Brain microvascular endothelial cell (primary cell): ENCODE measurements around the gene PYGO2.
"Not testable (repeated sequence)": the region's sequence is repeated elsewhere in the genome, so short reads cannot be mapped to it uniquely, and the experiment has no call there.

ENCODE experiments used
- DNase-seq: peaks from one replicate; pipeline ENCODE4 v3.0.0-alpha.2; 2020
- H3K27ac ChIP-seq: fragments of 250-450 bp; sonication (Bioruptor Pico); 2 replicates; pipeline ENCODE4 v1.5.1; 2020; ENCODE audit warnings: mild to moderate bottlenecking, moderate library complexity
- H3K27me3 ChIP-seq: fragments of 250-450 bp; sonication (Bioruptor Pico); replicated peaks from 2 replicates; pipeline ENCODE4 v1.5.1; 2020; ENCODE audit warnings: mild to moderate bottlenecking
- H3K36me3 ChIP-seq: fragments of 250-450 bp; sonication (Bioruptor Pico); replicated peaks from 2 replicates; pipeline ENCODE4 v1.5.1; 2020; ENCODE audit warnings: mild to moderate bottlenecking
- H3K4me3 ChIP-seq: 2 replicates; pipeline ENCODE4 v1.5.1; 2011; ENCODE audit warnings: low read depth, mild to moderate bottlenecking, control low read depth, low read length, moderate library complexity
- in situ Hi-C: cut with HindIII; loops from 2 replicates; pipeline ENCODE4 v1.10.0; 2017; ENCODE audit warnings: low sequenced_read_pairs, low pct_ligation_motif_present
- TF ChIP-seq, protein P1 (sequence below): IDR thresholded peaks from 2 replicates; pipeline ENCODE4 v1.5.1; 2011; ENCODE audit warnings: low read depth, mild to moderate bottlenecking, moderate library complexity, low read length, control low read depth, inconsistent platforms; ENCODE audit errors: missing control alignments

The PYGO2 gene

DNA sequence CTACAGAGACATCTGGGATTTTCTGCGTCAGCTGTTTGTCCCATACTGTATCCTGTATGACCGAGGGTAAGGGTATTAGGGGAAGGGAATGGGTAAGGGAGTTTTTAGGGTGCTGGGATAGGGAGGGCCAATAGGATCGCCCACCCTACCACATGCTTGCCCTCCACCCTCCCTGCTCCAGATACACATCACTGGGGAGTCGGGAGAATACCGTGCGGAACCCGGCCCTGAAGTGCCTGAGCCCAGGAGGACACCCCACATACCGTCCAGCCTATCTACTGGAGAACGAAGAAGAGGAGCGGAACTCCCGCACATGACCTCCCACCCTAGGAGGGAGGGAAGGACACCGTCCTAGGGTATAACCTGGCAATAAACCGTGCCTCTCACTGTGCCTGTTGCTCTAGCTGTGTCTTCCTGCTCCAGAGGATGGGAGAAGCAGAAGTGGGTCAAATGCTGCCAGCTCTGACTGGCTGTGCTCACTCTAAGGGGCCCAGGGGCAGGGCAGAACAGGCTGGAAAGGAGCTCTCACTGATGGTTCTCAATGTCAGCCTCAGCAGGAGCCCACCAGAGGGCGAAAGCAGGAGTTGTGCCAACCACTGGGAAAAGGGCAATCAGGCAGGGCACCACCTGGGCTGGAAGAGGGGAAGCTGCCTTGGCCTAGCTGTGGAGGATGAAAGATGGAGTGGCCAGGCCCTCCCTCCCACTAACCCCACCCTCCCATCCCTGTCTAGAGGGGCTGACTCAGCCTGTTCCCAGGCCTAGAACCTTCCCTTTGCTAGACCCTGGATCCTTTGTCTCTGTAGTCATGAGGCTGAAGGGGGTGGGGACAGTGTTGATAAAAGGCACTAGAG lies 31.4 kb upstream of the PYGO2 start:
- DNase-seq, result peak; percentile 40

DNA sequence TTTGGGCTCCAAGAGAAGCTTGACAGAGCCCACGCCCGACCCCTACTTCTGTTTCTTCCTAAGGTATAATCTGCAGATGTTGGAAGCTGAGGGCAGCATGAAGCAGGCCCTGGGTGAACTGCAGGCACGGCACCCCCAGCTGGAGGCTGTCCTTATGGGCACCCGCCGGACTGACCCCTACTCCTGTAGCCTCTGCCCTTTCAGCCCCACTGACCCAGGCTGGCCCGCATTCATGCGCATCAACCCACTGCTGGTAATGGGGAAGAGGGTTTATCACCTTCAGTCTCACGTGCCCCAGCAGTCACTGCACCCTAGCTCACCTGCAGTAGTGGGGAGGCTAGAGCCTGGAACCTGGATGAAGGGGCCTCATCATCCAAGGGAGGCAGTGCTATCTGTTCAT lies 28.7 kb upstream of the PYGO2 start:
- no peak for DNase-seq
- H3K36me3 ChIP-seq, result peaks cover 32% of the 10 kb centered on the region
- H3K4me3 ChIP-seq, result no peak overlapping the region
- no peaks in the 10 kb centered on the region for H3K27me3 ChIP-seq
- H3K27ac ChIP-seq, result no peak overlapping the region
- TF ChIP-seq, protein P1, sequence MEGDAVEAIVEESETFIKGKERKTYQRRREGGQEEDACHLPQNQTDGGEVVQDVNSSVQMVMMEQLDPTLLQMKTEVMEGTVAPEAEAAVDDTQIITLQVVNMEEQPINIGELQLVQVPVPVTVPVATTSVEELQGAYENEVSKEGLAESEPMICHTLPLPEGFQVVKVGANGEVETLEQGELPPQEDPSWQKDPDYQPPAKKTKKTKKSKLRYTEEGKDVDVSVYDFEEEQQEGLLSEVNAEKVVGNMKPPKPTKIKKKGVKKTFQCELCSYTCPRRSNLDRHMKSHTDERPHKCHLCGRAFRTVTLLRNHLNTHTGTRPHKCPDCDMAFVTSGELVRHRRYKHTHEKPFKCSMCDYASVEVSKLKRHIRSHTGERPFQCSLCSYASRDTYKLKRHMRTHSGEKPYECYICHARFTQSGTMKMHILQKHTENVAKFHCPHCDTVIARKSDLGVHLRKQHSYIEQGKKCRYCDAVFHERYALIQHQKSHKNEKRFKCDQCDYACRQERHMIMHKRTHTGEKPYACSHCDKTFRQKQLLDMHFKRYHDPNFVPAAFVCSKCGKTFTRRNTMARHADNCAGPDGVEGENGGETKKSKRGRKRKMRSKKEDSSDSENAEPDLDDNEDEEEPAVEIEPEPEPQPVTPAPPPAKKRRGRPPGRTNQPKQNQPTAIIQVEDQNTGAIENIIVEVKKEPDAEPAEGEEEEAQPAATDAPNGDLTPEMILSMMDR, result no peak
- in situ Hi-C loops, result no loop called here

More for the DNA sequence above, 31.4 kb upstream of the PYGO2 start:
- H3K36me3 ChIP-seq, result peaks cover 25% of the 10 kb centered on the region
- no peaks in the 10 kb centered on the region for H3K27me3 ChIP-seq
- no peak overlapping the region for H3K4me3 ChIP-seq
- in situ Hi-C loops, result no loop called here
- TF ChIP-seq, protein P1, result peak; percentile 47
- H3K27ac ChIP-seq, result peak overlapping the region; percentile 46

DNA sequence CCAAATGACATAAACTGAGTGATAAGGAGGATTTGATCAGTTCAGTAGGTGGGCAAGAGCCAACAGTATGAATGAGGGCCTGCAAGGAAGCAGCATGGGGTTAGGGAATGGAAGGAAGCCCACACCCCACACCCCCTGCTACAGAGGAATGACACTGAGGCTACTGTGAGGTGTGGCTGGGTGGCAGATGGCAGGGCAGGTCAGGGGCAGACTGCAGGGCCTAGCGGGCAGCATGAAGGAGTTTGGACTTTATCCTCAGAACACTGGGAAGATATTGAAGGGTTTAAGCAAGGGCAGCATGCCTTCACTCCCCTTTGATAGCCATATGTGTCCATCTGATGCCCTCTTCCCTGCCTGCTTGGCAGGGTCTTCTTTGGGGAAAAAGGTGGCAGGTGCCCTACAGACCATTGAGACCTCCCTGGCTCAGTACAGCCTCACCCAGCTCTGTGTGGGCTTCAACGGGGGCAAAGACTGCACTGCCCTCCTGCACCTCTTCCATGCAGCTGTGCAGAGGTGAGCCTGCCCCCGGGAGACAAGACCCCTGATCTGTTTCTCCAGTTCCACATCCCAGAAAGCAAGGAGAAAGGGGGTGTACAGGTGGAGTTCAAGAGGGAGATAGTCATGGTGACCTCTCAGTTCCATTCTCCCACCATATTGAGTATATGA lies 27.7 kb upstream of the PYGO2 start:
- in situ Hi-C loops, result no loop called here
- Histone ChIP-seq H3K27ac (no peak overlapping the region), H3K27me3 (no peaks in the 10 kb centered on the region), H3K36me3 (peaks cover 32% of the 10 kb centered on the region), H3K4me3 (no peak overlapping the region)
- no peak for DNase-seq
- TF ChIP-seq, protein P1, result no peak

DNA sequence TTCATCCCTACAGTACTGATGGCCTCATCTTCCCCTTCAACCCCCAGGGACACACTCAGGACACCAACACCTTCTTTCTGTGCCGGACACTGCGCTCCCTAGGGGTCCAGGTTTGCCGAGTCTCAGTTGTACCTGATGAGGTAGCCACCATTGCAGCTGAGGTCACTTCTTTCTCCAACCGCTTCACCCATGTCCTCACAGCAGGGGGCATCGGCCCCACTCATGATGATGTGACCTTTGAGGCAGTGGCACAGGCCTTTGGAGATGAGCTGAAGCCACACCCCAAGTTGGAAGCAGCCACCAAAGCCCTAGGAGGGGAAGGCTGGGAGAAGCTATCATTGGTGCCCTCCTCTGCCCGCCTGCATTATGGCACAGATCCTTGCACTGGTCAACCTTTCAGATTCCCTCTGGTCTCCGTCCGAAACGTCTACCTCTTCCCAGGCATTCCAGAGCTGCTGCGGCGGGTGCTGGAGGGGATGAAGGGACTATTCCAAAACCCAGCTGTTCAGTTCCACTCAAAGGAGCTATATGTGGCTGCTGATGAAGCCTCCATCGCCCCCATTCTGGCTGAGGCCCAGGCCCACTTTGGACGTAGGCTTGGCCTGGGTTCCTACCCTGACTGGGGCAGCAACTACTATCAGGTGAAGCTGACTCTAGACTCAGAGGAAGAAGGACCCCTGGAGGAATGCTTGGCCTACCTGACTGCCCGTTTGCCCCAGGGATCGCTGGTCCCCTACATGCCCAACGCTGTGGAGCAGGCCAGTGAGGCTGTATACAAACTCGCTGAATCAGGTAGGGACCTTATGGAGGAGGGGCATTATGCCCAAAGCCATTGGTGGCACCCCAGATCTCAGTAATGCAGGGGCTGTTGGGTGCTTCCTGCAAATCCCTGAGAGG lies 26.7 kb upstream of the PYGO2 start:
- no peak overlapping the region for H3K27ac ChIP-seq
- TF ChIP-seq, protein P1, result no peak
- DNase-seq, result no peak
- no peak overlapping the region for H3K4me3 ChIP-seq
- no peaks in the 10 kb centered on the region for H3K27me3 ChIP-seq
- in situ Hi-C loops, result no loop called here
- H3K36me3 ChIP-seq, result peaks cover 32% of the 10 kb centered on the region

DNA sequence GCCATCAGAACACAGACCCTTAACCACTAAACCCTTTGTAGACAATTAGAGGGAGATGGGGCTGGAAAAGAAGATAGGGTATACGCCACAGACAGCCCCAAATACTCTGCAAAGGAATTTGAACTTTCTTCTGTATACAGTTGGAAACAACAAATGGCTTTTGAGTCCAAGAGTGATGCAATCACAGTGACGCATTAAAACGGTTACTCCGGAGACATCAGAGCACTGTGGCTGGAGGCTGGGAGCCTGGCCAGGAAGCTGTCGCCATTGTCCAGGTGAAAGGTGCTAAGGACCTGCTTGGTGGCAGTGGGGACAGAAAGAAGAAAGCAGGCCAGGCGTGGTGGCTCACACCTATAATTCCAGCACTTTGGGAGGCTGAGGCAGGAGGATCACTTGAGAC lies 25.7 kb upstream of the PYGO2 start:
- Histone ChIP-seq H3K36me3 (peaks cover 27% of the 10 kb centered on the region), H3K27ac (no peak overlapping the region), H3K27me3 (no peaks in the 10 kb centered on the region), H3K4me3 (no peak overlapping the region)
- in situ Hi-C loops, result no loop called here
- no peak for DNase-seq
- TF ChIP-seq, protein P1, result no peak

DNA sequence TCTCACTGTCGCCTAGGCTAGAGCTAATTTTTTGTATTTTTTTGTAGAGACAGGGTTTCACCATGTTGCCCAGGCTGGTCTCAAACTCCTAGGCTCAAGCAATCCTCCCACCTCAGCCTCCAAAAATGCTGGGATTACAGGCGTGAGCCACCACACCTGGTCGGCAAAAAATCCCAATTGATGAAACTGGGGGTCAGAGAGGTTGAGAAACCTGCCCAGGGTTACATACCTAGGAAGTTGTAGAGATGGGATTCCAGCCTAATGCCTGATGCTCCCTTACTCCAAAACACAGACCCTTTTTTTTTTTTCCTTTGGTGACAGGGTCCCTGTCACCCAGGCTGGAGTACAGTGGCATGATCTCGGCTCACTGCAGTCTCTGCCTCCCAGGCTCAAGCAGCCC lies 25.2 kb upstream of the PYGO2 start:
- H3K27me3 ChIP-seq, H3K4me3 ChIP-seq, H3K27ac ChIP-seq, in situ Hi-C loops, DNase-seq: not testable (repeated sequence)
- peaks cover 27% of the 10 kb centered on the region for H3K36me3 ChIP-seq
